Bronchial epithelial cell (primary cell): ENCODE data around the gene DBN1. TPM values are rescaled to one million over a fixed set of nuclear protein-coding genes. Genes with fewer than 3 reads are reported as not detected.

Experiments
- DNase-seq: peaks from one replicate; pipeline ENCODE4 v3.0.0-alpha.2; 2010; ENCODE audit warnings: low read depth
- FAIRE-seq: peaks from 2 replicates; lab custom pipeline; 2011; peaks lifted over from hg19 to GRCh38; lab: Jason Lieb, UNC
- H3K27me3 ChIP-seq: 2 replicates; pipeline ENCODE4 v1.5.1; 2011; ENCODE audit warnings: low read length; ENCODE audit not compliant: control insufficient read depth, insufficient read depth
- H3K36me3 ChIP-seq: 2 replicates; pipeline ENCODE4 v1.5.1; 2011; ENCODE audit warnings: low read length; ENCODE audit not compliant: control insufficient read depth, insufficient read depth
- H3K4me3 ChIP-seq: 2 replicates; pipeline ENCODE4 v1.5.1; 2011; ENCODE audit warnings: mild to moderate bottlenecking, low read depth, low read length, control low read depth
- total RNA-seq: library from RNA; depleted of rRNA; stranded (reverse); fragments of >200 nt; gene quantifications from 2 replicates; pipeline ENCODE4 v1.2.1, GENCODE V29; 2014
- TF ChIP-seq, protein P1 (sequence below): IDR thresholded peaks from 2 replicates; pipeline ENCODE4 v1.5.1; 2011; ENCODE audit warnings: mild to moderate bottlenecking, moderate library complexity, low read length, control low read depth, inconsistent platforms; ENCODE audit not compliant: insufficient read depth, severe bottlenecking

DBN1 gene
- total RNA-seq, result 58.7 and 71.7 TPM in 2 replicates

DNA sequence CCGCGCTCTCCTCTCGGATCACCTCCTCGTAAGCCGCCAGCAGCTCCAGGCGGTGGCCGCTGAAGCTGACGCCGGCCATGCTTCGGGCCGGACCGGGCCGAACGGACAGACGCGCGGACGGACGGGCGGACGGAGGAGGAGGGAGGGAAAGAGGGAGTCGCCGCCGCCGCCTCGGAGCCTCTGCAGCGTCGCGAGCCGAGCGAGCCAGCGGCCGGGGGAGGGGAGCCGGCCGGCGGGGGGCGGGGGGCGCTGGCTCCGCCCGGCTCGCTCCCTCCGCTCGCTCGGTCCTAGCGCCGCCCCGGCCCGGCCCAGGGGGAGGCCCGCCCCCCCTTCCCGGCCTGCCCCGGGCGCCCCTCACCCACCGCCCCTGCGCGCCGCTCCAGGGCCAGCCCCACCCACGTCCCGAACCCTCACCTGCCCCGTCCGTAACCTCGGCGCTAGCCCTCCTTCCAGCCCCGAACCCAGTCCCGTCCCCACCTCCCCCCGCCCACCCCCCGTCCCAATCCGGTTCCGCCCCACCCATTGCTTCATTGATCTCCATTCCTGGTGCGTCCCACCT is at the start of gene DBN1:
DBN1 (minus strand) TSS at position 192 of the 559 bp plus-strand sequence; CDS start at position 79, 113 bp downstream.
- TF ChIP-seq, protein P1, sequence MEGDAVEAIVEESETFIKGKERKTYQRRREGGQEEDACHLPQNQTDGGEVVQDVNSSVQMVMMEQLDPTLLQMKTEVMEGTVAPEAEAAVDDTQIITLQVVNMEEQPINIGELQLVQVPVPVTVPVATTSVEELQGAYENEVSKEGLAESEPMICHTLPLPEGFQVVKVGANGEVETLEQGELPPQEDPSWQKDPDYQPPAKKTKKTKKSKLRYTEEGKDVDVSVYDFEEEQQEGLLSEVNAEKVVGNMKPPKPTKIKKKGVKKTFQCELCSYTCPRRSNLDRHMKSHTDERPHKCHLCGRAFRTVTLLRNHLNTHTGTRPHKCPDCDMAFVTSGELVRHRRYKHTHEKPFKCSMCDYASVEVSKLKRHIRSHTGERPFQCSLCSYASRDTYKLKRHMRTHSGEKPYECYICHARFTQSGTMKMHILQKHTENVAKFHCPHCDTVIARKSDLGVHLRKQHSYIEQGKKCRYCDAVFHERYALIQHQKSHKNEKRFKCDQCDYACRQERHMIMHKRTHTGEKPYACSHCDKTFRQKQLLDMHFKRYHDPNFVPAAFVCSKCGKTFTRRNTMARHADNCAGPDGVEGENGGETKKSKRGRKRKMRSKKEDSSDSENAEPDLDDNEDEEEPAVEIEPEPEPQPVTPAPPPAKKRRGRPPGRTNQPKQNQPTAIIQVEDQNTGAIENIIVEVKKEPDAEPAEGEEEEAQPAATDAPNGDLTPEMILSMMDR, result no peak
- no peak for FAIRE-seq
- no peak for DNase-seq
- peak within 1 kb of the TSS; percentile 70 for H3K4me3 ChIP-seq
- no peaks in the 10 kb centered on the region for H3K27me3 ChIP-seq
- peaks cover 12% of the 10 kb centered on the region for H3K36me3 ChIP-seq

DNA sequence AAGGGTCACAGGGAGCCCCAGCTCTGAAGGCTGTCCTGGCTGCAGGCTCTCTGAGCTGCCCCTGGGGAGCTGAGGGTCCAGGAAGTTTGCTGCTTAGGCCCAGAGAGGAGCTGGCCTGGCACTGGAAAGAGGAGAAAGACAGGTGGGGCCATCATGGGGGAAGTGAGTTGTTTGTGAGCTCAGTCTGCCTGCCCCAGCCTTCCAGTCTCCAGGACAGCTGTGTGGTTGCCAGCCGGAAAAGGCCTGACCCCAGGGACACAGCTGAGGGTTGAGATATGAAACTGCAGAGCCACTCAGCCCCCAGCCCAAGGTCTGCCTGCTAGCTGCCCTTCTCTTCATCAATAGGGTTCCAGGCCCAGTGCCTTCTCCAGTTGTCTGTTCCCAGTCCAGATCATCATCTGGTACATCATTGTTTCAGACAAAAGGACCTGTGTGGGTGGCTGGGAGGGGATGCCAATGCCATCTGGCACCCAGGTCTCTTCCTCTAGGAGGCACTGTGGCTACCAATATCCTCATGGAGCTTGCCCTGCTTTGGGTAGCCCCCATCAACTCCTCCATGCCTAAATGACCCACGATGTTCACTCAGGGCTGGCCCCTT is 47.6 kb upstream of the DBN1 start:
- TF ChIP-seq, protein P1, result peak; percentile 12

DNA sequence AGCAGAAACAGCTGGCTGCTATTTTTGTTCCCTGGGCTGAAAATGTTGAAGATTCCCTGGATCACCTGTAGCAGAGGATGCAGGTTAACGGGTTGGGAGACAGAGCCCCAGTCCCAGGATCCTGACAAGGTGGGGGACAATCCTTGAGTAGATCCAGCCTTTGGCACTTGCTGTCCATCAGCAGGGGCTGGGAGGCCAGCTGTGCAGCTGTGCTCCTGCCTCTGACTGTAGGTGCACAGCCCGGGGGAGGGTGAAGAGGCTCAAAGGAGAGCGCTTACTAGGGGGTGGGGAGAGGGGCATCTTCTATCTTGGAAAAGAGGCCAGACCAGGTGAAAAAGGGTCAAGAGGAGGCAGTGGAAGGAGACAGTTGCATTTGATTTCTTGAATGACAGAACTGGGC is 46.8 kb upstream of the DBN1 start:
- Histone ChIP-seq H3K4me3 (no peak overlapping the region), H3K36me3 (peaks cover 37% of the 10 kb centered on the region), H3K27me3 (no peaks in the 10 kb centered on the region)
- TF ChIP-seq, protein P1, result no peak
- FAIRE-seq, result no peak
- DNase-seq, result no peak

More for the DNA sequence above, 47.6 kb upstream of the DBN1 start:
- DNase-seq (no peak), FAIRE-seq (no peak)
- Histone ChIP-seq H3K4me3 (no peak overlapping the region), H3K36me3 (peaks cover 39% of the 10 kb centered on the region), H3K27me3 (no peaks in the 10 kb centered on the region)

DNA sequence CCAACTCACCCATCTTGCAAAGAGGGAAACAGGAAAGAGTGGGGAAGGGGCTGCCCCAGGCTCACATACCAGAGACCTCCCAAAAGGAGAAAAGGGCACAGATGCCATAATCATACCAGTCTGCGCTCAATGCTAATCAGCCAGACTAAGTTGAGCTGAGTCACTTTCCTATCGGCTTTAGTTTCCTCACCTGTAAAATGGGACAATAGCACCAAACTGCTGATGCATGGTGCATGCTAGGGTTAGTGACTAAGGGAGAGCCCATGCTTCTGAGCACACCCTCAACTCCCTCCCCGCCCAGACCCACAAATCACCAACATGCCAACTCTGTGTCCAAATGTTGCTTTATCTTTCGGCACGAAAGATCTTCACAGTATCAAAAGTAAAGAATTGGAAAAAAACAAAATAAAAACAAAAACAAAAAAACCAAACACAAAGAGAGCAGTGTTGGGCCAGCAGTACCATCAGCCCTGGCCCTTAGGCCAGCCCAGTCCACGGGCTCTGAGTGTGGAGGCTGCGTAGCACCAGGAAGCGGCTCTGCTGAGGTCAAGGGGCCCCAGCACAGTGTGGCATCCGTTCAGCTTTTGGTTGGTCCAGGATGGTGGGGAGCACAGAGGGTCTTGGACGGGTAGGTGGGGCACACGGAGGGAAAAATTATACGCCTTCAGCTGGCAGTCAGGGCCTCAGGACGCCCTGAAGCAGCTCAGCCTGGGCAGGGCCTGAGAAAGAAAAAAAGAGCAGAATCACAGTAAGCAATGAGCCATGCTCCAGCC is 46.2 kb upstream of the DBN1 start:
- no peak overlapping the region for H3K4me3 ChIP-seq
- TF ChIP-seq, protein P1, result no peak
- peaks cover 38% of the 10 kb centered on the region for H3K36me3 ChIP-seq
- FAIRE-seq (no peak), DNase-seq (no peak)
- H3K27me3 ChIP-seq, result no peaks in the 10 kb centered on the region

DNA sequence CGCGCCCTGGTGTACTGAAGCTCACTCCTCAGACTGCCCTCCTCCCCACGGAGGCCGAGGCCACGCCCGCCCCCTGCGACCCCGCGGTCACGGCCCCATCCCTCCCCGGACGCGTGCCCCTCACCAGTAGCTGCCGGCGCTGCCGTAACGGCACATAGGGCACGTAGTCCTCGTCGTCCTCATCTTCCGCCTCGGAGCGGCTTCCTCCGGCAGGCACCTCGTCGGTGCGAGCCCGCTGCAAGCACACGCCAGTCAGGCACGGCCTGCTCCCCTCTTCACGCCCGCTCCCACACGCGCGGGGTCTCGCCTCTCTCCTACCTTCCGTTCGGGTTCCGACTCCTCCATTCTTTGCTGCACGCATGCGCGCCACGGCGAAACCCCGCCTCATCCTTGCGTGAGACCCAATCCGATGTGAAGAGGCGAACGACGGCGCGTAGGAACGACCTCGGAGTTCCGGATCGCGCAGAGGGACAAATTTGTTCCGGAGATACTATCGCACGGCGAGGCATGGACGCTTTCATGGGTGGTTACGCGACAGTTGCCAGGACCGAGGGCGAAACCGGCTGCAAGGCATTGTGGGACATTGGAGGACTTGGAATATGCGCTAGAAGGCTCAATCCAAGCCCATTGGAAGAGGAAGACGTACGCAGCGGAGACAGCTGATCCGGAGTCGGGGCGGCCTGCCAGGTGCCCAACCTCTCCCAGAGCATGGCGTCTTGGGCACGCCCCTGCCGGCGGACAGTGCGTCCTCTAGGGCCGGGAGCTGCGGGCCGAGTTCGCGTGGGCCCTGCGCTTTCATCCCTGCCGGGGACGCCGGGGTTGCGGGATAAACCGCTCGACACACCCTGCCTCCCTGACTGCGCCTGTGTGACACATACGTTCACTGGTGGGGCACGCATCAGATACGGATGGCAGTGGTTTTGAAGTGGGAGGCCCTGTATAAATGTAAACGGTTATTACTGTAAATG is 43.5 kb upstream of the DBN1 start, which contains the start of gene DDX41:
DDX41 (minus strand) TSS at position 361 of the 968 bp plus-strand sequence; CDS start at position 345, 16 bp downstream.
- peak; percentile 98 for FAIRE-seq
- H3K27me3 ChIP-seq, result no peaks in the 10 kb centered on the region
- H3K4me3 ChIP-seq, result peak within 1 kb of the TSS; percentile 100
- peak; percentile 97 for DNase-seq
- TF ChIP-seq, protein P1, result no peak
- H3K36me3 ChIP-seq, result peaks cover 51% of the 10 kb centered on the region
